SK-N-MC (cell line): ENCODE data around the gene HOXC6.

Experiments used
- EZH2 ChIP-seq: fragments of 200-600 bp; sonication (generic); IDR thresholded peaks from one replicate; pipeline ENCODE4 v1.6.1; 2017; ENCODE audit warnings: antibody characterized with exemption
- FOXP2 ChIP-seq: optimal IDR thresholded peaks from 2 replicates; pipeline ENCODE3; 2011; ENCODE audit warnings: mild to moderate bottlenecking, moderate library complexity; ENCODE audit not compliant: insufficient read depth; ENCODE audit errors: extremely low read length, control extremely low read depth
- POLR2AphosphoS5 ChIP-seq: IDR thresholded peaks from 2 replicates; pipeline ENCODE4 v1.6.1; 2012; ENCODE audit warnings: mild to moderate bottlenecking, low read depth, low read length, borderline replicate concordance

DNA sequence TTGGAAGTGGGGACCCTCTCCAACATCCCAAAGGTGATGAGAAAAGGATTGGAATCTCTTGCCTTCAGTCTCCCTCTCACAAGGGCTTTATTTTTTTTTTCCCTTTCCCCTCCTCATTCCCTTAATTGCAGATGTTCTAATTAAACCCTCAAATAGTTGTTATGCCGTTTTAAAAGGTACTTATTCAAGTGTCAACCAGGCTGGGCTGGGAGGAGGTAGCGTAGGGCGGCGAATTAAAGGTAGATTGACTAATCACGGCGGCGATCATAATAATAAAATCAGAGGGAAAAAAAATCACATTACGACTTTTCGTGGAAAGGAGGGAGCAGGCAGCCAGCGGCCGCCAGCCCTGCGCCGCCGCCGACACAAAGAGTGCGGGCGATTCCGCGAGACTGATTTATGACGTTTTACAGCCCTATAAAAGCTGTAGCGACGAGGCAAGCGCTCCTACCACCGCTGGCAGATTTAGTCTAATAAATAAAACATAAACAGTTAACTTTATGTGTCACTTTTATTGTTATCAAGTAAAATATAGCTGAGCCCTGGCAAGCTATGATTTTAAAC is 23.7 kb downstream of the HOXC6 start:
- TF ChIP-seq POLR2AphosphoS5 (peak; percentile 49; the same call in 1 of the 2 replicates), FOXP2 (peak; percentile 66), EZH2 (no peak)
